ENCODE data around the gene MAP3K5.

The MAP3K5 gene

GRCh38 chr6:136684466-136684865, 107.8 kb downstream of the MAP3K5 start:
- no peak for DNase-seq (ENCODE audit: low spot score)

GRCh38 chr6:136683209-136683941, 108.9 kb downstream of the MAP3K5 start:
- no peak for DNase-seq (ENCODE audit: low spot score)

GRCh38 chr6:136682292-136682691, 110.0 kb downstream of the MAP3K5 start:
- DNase-seq (ENCODE audit: low spot score) = no peak

GRCh38 chr6:136677822-136678221, 114.5 kb downstream of the MAP3K5 start:
- no peak for DNase-seq (ENCODE audit: low spot score)

GRCh38 chr6:136677344-136677743, 114.9 kb downstream of the MAP3K5 start:
- DNase-seq (ENCODE audit: low spot score) = no peak

- DNase-seq (ENCODE audit: low spot score) = no peak
Measured at GRCh38 chr6:136676075-136676474, 116.2 kb downstream of the MAP3K5 start.

- no peak for DNase-seq (ENCODE audit: low spot score)
Measured at GRCh38 chr6:136673571-136673970, 118.7 kb downstream of the MAP3K5 start.

GRCh38 chr6:136672144-136672543, 120.1 kb downstream of the MAP3K5 start:
- DNase-seq (ENCODE audit: low spot score) = no peak

GRCh38 chr6:136669299-136669699, 123.0 kb downstream of the MAP3K5 start:
- DNase-seq (ENCODE audit: low spot score) = no peak

- no peak for DNase-seq (ENCODE audit: low spot score)
Measured at GRCh38 chr6:136668571-136668970, 123.7 kb downstream of the MAP3K5 start.

GRCh38 chr6:136666041-136666440, 126.2 kb downstream of the MAP3K5 start:
- no peak for DNase-seq (ENCODE audit: low spot score)

GRCh38 chr6:136662347-136663237, 129.7 kb downstream of the MAP3K5 start:
- DNase-seq (ENCODE audit: low spot score) = no peak

GRCh38 chr6:136660727-136661126, 131.6 kb downstream of the MAP3K5 start:
- DNase-seq (ENCODE audit: low spot score) = no peak

GRCh38 chr6:136659991-136660499, 132.2 kb downstream of the MAP3K5 start:
- DNase-seq (ENCODE audit: low spot score) = no peak

- no peak for DNase-seq (ENCODE audit: low spot score)
Measured at GRCh38 chr6:136658711-136659110, 133.6 kb downstream of the MAP3K5 start.

GRCh38 chr6:136657666-136658065, 134.6 kb downstream of the MAP3K5 start:
- DNase-seq (ENCODE audit: low spot score) = no peak

GRCh38 chr6:136656121-136656520, 136.2 kb downstream of the MAP3K5 start:
- no peak for DNase-seq (ENCODE audit: low spot score)

GRCh38 chr6:136655239-136656014, 136.8 kb downstream of the MAP3K5 start:
- DNase-seq (ENCODE audit: low spot score) = no peak

- DNase-seq (ENCODE audit: low spot score) = no peak
Measured at GRCh38 chr6:136654086-136654485, 138.2 kb downstream of the MAP3K5 start.

- DNase-seq (ENCODE audit: low spot score) = no peak
Measured at GRCh38 chr6:136652656-136653055, 139.6 kb downstream of the MAP3K5 start.

GRCh38 chr6:136651982-136652381, 140.3 kb downstream of the MAP3K5 start:
- DNase-seq (ENCODE audit: low spot score) = no peak

GRCh38 chr6:136647363-136647852, 144.9 kb downstream of the MAP3K5 start:
- no peak for DNase-seq (ENCODE audit: low spot score)

Data from left forelimb (tissue), 1 donor.